Measurements from ENCODE around the gene UBR4.

DNA sequence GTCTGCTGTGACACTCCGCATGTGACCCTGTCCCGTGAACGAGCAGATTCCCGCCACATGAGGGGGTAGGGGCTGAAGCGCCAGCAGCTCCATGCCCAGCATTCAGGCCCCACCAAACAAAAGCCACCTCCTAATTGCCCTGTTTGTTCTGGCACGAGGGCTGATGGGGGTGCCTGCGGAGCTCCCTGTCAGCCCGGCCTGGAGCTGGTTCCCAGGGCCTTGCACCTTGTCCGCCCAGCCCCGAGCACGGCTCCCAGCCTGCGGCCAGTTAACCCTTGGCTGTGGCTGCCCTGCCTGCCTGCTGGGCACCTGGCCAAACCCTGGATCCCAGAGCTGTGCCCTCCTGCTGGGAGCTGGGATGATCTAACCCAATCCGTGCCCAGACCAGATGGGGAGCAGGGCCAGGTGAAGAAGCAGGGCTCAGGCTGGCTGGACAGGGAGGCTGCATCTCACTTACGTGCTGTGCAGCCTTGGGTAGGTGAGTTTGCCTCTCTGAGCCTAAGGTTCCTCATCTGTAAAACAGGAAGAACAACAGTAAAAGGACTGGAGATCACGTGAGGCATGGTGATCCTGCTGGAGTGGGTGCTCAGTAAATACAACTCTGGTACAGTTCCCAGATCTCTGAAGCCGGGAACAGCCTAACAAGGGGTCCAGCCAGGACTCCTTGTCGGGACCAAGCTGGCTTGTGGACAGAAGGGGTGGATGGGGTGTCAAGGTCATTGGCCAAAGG is 142.7 kb downstream of the UBR4 start:
- TF ChIP-seq, protein P1, sequence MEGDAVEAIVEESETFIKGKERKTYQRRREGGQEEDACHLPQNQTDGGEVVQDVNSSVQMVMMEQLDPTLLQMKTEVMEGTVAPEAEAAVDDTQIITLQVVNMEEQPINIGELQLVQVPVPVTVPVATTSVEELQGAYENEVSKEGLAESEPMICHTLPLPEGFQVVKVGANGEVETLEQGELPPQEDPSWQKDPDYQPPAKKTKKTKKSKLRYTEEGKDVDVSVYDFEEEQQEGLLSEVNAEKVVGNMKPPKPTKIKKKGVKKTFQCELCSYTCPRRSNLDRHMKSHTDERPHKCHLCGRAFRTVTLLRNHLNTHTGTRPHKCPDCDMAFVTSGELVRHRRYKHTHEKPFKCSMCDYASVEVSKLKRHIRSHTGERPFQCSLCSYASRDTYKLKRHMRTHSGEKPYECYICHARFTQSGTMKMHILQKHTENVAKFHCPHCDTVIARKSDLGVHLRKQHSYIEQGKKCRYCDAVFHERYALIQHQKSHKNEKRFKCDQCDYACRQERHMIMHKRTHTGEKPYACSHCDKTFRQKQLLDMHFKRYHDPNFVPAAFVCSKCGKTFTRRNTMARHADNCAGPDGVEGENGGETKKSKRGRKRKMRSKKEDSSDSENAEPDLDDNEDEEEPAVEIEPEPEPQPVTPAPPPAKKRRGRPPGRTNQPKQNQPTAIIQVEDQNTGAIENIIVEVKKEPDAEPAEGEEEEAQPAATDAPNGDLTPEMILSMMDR (IDR thresholded peaks at IDR 0.05; ENCODE audit: borderline replicate concordance, extremely low read depth, low read length, poor library complexity, severe bottlenecking), result no peak
- TF ChIP-seq EZH2 (IDR thresholded peaks at IDR 0.05; ENCODE audit: borderline replicate concordance, low read depth, low read length, severe bottlenecking), result no peak
